ENCODE results near the gene NCOR2.

DNA sequence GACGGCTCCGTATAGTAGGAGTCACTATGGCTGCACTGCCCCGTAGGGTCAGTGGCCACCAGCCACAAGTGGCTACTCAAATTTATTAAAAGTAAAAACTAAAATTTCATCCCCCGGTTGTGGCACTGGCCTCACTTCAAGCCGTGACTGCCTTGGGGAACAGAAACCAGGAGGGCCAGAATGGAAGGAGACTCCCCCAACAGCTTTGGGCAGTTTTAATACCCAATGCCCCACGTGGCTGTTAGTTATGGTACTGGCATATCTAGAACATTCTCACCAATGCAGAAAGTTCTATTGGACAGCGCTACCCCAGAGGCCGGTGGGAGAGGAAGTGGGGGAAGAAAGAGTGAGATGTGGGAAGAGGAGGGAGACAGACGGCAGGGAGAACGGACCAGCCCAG, 6.2 kb downstream of the NCOR2 start:
- TF ChIP-seq, protein P1, sequence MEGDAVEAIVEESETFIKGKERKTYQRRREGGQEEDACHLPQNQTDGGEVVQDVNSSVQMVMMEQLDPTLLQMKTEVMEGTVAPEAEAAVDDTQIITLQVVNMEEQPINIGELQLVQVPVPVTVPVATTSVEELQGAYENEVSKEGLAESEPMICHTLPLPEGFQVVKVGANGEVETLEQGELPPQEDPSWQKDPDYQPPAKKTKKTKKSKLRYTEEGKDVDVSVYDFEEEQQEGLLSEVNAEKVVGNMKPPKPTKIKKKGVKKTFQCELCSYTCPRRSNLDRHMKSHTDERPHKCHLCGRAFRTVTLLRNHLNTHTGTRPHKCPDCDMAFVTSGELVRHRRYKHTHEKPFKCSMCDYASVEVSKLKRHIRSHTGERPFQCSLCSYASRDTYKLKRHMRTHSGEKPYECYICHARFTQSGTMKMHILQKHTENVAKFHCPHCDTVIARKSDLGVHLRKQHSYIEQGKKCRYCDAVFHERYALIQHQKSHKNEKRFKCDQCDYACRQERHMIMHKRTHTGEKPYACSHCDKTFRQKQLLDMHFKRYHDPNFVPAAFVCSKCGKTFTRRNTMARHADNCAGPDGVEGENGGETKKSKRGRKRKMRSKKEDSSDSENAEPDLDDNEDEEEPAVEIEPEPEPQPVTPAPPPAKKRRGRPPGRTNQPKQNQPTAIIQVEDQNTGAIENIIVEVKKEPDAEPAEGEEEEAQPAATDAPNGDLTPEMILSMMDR (IDR thresholded peaks at IDR 0.05): no peak
- TF ChIP-seq POLR2A (IDR thresholded peaks at IDR 0.05) (no peak), POLR2AphosphoS5 (IDR thresholded peaks at IDR 0.05) (no peak)

Data from suprapubic skin (tissue), 4 donors.